PC-3 (cell line): ENCODE data around the gene PATL2.

Source experiments
- EZH2 ChIP-seq: fragments of 300-600 bp; sonication (generic); IDR thresholded peaks from one replicate; pipeline ENCODE4 v1.6.1; 2017; ENCODE audit warnings: antibody characterized with exemption, mild to moderate bottlenecking, low read length; ENCODE audit not compliant: unreplicated experiment
- EZH2phosphoT487 ChIP-seq: fragments of 300-600 bp; sonication (generic); IDR thresholded peaks from 2 replicates; pipeline ENCODE4 v1.6.1; 2018; ENCODE audit warnings: mild to moderate bottlenecking, antibody characterized with exemption, low read length, borderline replicate concordance
- TF ChIP-seq, protein P1 (sequence below): fragments of 300-600 bp; sonication (generic); conservative IDR thresholded peaks from 2 replicates; pipeline ENCODE4 v1.5.1; 2017; ENCODE audit warnings: antibody characterized with exemption, low read depth, mild to moderate bottlenecking, low read length

DNA sequence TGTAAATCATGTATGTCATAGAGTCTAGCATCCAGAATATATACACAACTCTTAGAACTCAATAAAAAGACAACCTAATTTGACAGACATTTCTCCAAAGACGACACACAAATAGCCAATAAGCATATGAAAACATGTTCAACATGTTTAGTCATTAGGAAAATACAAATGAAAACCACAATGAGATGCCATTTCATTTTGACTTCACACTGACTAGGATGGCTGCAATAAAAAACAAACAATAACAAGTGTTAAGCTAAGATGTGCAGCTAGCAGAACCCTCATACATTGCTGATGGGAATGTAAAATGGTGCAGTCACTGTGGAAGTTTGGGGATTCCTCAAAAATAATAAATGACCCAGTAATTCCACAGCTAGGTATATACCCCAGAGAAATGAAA is 64.1 kb downstream of the PATL2 start:
- TF ChIP-seq EZH2phosphoT487: no peak
- TF ChIP-seq, protein P1, sequence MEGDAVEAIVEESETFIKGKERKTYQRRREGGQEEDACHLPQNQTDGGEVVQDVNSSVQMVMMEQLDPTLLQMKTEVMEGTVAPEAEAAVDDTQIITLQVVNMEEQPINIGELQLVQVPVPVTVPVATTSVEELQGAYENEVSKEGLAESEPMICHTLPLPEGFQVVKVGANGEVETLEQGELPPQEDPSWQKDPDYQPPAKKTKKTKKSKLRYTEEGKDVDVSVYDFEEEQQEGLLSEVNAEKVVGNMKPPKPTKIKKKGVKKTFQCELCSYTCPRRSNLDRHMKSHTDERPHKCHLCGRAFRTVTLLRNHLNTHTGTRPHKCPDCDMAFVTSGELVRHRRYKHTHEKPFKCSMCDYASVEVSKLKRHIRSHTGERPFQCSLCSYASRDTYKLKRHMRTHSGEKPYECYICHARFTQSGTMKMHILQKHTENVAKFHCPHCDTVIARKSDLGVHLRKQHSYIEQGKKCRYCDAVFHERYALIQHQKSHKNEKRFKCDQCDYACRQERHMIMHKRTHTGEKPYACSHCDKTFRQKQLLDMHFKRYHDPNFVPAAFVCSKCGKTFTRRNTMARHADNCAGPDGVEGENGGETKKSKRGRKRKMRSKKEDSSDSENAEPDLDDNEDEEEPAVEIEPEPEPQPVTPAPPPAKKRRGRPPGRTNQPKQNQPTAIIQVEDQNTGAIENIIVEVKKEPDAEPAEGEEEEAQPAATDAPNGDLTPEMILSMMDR: no peak
- no peak for TF ChIP-seq EZH2
